Nephron progenitor cell (in vitro differentiated cells): ENCODE results near the gene DSP.

Source experiments
- DNase-seq: peaks from one replicate; pipeline ENCODE4 v3.0.0; 2021
- H3K27ac Mint-ChIP-seq: 2 replicates; pipeline ENCODE4 v1.8.0; 2021; ENCODE audit warnings: mild to moderate bottlenecking, moderate library complexity, mixed read lengths
- H3K27me3 Mint-ChIP-seq: 2 replicates; pipeline ENCODE4 v1.8.0; 2021; ENCODE audit warnings: mild to moderate bottlenecking, low read depth, mixed read lengths; ENCODE audit not compliant: poor library complexity
- H3K36me3 Mint-ChIP-seq: 2 replicates; pipeline ENCODE4 v1.8.0; 2021; ENCODE audit warnings: low read depth, mixed read lengths
- H3K4me1 Mint-ChIP-seq: 2 replicates; pipeline ENCODE4 v1.8.0; 2021; ENCODE audit warnings: mixed read lengths
- H3K4me3 Mint-ChIP-seq: 2 replicates; pipeline ENCODE4 v1.8.0; 2021; ENCODE audit warnings: mild to moderate bottlenecking, moderate library complexity, mixed read lengths
- H3K9me3 Mint-ChIP-seq: 2 replicates; pipeline ENCODE4 v1.8.0; 2021; ENCODE audit warnings: mild to moderate bottlenecking, moderate library complexity, mixed read lengths
- CTCF ChIP-seq: fragments of 200-600 bp; sonication (generic); IDR thresholded peaks from 2 replicates; pipeline ENCODE4 v1.5.0; 2021; ENCODE audit warnings: antibody characterized with exemption

DSP gene

GRCh38 chr6:7541175-7542064 is at the start of gene DSP:
TSS of gene DSP (plus strand) at chr6:7541671. CDS start at chr6:7541916, 245 bp downstream.
- Mint-ChIP-seq H3K9me3 (peaks cover 3% of the 10 kb centered on the region), H3K27ac (peak within 1 kb of the TSS; percentile 99), H3K4me3 (peak within 1 kb of the TSS; percentile 98), H3K27me3 (no peaks in the 10 kb centered on the region), H3K36me3 (peaks cover 16% of the 10 kb centered on the region), H3K4me1 (peaks cover 69% of the 10 kb centered on the region)
- TF ChIP-seq CTCF, result no peak
- peak; percentile 77 for DNase-seq

- peaks cover 7% of the 10 kb centered on the region for H3K27me3 Mint-ChIP-seq
- no peak overlapping the region for H3K4me3 Mint-ChIP-seq
- DNase-seq, result no peak
- H3K27ac Mint-ChIP-seq, result no peak overlapping the region
- H3K9me3 Mint-ChIP-seq, result peaks cover 8% of the 10 kb centered on the region
- no peaks in the 10 kb centered on the region for H3K4me1 Mint-ChIP-seq
- no peaks in the 10 kb centered on the region for H3K36me3 Mint-ChIP-seq
- TF ChIP-seq CTCF, result no peak
Observed at GRCh38 chr6:7493866-7494265, 47.6 kb upstream of the DSP start.

GRCh38 chr6:7494638-7495037 is 46.8 kb upstream of the DSP start:
- no peaks in the 10 kb centered on the region for H3K36me3 Mint-ChIP-seq
- peaks cover 8% of the 10 kb centered on the region for H3K9me3 Mint-ChIP-seq
- DNase-seq, result no peak
- no peak overlapping the region for H3K27ac Mint-ChIP-seq
- TF ChIP-seq CTCF, result no peak
- H3K4me1 Mint-ChIP-seq, result no peaks in the 10 kb centered on the region
- H3K4me3 Mint-ChIP-seq, result no peak overlapping the region
- H3K27me3 Mint-ChIP-seq, result peaks cover 7% of the 10 kb centered on the region

- no peak for DNase-seq
- no peaks in the 10 kb centered on the region for H3K36me3 Mint-ChIP-seq
- H3K4me3 Mint-ChIP-seq, result no peak overlapping the region
- H3K27me3 Mint-ChIP-seq, result peaks cover 7% of the 10 kb centered on the region
- peaks cover 6% of the 10 kb centered on the region for H3K4me1 Mint-ChIP-seq
- H3K9me3 Mint-ChIP-seq, result peaks cover 8% of the 10 kb centered on the region
- peak overlapping the region; percentile 52 for H3K27ac Mint-ChIP-seq
- no peak for TF ChIP-seq CTCF
Observed at GRCh38 chr6:7496266-7496875, 45.1 kb upstream of the DSP start.

- peaks cover 28% of the 10 kb centered on the region for H3K4me1 Mint-ChIP-seq
- no peak overlapping the region for H3K4me3 Mint-ChIP-seq
- no peak for TF ChIP-seq CTCF
- no peaks in the 10 kb centered on the region for H3K9me3 Mint-ChIP-seq
- H3K27me3 Mint-ChIP-seq, result peaks cover 7% of the 10 kb centered on the region
- no peak for DNase-seq
- H3K36me3 Mint-ChIP-seq, result no peaks in the 10 kb centered on the region
- no peak overlapping the region for H3K27ac Mint-ChIP-seq
Observed at GRCh38 chr6:7500752-7501282, 40.7 kb upstream of the DSP start.
